SKM-1 (cell line): ENCODE results near the gene PIAS2.
"Not testable (repeated sequence)": the region's sequence is repeated elsewhere in the genome, so short reads cannot be mapped to it uniquely, and the experiment has no call there.

Experiments used
- DNase-seq: peaks from one replicate; lab custom pipeline; 2025; ENCODE audit not compliant: unreplicated experiment; lab: John Stamatoyannopoulos, UW

The PIAS2 gene, protein sequence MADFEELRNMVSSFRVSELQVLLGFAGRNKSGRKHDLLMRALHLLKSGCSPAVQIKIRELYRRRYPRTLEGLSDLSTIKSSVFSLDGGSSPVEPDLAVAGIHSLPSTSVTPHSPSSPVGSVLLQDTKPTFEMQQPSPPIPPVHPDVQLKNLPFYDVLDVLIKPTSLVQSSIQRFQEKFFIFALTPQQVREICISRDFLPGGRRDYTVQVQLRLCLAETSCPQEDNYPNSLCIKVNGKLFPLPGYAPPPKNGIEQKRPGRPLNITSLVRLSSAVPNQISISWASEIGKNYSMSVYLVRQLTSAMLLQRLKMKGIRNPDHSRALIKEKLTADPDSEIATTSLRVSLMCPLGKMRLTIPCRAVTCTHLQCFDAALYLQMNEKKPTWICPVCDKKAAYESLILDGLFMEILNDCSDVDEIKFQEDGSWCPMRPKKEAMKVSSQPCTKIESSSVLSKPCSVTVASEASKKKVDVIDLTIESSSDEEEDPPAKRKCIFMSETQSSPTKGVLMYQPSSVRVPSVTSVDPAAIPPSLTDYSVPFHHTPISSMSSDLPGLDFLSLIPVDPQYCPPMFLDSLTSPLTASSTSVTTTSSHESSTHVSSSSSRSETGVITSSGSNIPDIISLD

DNA sequence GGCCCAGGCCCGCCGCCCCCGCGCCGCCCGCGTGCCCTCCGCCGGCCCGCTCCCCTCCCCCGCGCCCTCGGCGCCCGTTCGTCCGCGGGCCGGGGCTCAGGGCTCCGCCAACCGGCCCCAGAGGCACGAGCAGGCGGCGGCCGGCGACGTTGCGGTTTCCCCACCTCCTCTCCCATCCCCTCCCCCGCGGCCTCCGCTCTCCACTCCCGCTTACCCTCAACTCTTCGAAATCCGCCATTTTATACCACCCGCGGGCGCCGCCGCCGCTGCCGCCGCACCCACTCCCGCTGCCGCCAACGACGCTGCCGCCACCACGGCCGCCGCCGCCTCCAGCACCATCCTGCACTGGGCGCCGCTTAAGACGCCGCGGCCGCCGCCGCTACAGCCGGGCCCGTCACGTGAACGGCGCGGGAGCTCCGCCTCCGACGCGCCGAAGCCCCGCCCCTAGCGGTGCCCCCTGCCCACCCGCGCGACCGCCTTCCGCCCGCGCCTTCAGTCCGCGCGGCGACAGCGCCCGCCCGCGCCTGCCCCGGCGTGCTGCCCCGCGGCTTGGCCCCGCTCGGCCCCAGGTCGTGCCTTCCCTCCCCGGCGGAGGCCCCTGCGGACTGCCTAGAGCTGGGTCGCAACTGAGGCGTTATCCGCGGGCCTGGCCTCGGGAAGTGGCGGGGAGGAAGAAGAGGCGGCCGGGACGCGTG, at the start of gene PIAS2, which contains the start of gene KATNAL2:
Gene PIAS2 (minus strand): TSS at position 400 of the 695 bp plus-strand sequence. CDS start 162 bp downstream, at position 238.
Gene KATNAL2 (plus strand): TSS at position 495 of the 695 bp plus-strand sequence. CDS start 29,271 bp downstream, outside the sequence.
- DNase-seq: no peak

DNA sequence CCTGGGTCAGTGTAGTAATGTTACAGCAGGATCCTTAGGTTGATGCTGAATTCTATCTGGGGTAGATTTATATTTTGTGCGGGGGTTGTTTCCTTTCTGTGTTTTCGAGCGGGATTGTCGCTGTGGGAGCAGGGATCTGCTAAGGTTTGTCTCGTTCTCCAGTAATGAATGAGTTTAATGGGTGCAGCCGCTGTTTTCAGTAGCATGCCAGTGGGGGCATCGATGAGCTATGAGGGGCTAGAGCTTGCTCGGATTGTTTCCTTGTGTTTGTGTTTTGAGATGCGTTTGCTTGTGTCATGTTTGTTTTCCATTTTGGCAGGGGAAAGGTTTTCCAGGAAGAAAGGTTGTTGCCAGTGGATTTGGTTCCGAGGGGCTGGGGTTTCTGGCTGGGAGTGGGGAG, 49.0 kb upstream of the PIAS2 start:
- not testable (repeated sequence) for DNase-seq

DNA sequence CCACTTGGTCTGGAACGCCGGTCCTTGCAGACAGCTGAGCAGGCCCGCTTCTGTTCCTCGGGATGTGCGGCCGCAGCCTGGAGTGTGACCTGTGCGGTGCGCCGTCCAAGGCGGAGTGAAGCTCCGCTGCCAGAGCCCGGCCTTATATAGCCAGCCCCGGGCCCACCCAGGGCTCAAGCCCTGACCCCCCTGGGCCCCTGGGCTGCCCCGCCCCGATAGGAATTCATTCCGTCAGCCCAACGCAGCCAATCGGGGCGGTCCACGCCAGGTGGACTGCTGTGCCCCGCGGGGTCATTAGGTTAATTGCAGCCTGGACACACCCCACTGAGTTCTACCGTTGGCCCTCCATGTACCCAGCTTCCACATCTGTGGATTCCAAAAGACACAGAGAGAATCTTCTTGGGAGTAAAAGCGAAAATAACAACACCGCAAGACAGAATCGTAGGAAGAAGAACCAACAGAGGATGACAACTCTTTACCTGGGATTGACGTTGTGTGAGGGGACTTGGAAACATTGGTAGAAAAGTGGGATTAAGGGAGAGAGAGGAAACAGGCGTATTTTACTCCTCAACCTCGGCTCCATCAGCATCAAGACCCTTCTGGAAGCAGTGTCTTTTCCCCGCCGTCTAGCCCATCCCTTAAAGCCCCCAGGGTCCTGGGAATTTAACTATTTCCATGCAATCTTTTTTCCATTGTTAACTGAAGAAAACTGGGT, 47.4 kb upstream of the PIAS2 start:
- not testable (repeated sequence) for DNase-seq

DNA sequence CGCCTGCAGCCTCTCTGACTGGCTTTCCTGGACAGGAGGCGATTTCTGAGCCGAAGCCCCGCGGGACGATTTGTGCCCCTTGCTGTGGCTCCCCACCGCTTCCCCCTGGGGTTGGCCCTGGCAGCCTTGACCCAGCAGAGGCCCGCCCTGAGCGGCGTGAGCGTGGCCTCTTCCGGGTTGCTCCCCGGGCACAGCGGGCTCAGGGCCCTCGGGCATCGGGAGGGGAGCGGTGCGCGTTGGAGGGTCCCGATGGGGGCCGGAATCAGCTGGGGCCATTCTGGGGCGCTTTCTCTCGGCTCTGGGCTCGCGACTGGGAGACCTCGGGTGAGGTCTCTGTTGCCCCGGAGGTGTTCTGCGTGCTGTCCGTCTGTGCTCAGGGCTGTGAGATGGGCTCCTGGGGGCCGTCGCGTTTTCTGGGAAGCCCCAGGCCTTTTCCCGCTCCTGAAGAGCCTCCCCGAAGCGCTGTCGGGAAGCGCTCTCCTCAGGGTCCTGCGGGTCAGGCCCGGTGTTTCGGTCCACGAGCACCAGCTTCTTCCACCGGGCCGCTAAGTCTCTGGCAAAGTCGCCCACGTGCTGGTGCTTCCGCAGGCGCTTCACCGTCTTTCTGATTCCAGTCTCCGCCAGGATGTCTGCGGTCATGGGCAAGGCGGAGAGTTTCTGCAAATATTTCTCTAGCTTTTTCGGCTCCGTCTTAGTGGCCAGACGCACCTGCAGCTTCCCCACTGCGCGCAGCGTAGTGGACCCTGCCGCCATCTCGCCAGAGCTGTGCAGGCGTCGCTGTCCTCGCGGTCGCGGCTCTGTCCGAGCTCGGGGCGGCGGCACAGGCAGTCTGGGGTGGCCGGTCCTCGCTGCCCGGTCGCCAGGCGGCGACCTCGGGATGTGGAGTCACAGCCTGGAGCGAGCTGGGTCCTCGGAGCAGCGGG, 46.6 kb upstream of the PIAS2 start:
- not testable (repeated sequence) for DNase-seq

DNA sequence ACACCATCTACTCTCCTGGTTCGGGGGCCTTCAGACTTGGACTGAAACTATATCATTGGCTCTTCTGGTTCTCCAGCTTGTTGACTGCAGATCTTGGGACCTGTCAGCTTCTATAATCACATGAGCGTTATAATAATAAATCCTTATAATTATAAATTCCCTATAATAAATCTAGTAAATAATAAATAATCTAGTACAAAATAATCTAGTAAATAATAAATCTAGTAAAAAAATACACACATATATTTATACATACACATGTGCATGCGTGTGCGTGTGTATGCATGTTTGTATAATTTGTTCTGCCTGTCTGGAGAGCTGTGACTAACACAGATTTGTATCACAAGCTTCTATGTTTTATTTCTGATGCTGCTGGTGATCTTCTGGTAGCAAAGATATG, 40.9 kb upstream of the PIAS2 start:
- DNase-seq: no peak

DNA sequence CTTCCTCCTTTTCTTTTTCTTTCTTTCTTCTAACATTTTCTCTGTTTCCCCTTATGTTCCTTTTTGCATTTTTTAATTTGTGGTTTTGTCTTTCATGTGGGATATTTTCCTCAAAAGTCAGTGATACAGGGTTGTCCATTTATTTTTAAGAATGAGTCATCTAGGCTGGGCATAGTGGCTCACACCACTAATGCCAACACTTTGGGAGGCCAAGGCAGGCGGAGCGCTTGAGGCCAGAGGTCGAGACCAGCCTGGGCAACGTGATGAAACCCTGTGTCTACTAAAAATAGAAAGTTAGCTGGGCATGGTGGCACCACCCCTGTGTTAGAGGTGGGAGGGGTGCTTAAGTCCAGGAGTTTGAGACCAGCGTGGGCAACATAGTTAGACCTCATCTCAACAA, 35.9 kb upstream of the PIAS2 start:
- no peak for DNase-seq

DNA sequence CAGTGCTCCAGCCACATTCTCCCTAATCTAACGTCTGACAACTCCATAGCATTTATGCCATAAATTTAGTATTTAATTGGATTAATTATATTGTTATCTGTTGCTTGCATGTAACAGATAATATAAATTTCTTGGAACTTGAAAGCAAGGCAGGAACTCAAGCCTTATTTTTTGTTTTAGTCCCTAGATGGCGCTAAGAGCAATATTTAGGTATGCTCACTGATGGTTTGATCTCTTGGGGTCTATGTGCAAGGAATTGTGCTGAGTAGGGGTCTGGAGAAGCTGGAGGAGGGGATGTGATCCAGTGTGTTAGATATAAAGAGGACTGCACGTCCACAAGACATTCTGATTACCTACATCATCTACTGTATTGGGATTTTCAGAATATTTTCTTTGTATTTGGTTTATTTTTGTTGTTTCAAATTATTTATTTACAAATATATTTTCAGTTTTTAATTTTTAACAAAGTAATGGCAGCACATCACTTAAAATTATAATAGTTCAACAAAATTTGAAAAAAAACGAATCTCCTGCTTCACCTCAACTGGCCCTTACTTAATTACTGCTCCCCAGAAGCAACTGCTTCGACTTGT, 32.9 kb upstream of the PIAS2 start:
- DNase-seq: no peak

DNA sequence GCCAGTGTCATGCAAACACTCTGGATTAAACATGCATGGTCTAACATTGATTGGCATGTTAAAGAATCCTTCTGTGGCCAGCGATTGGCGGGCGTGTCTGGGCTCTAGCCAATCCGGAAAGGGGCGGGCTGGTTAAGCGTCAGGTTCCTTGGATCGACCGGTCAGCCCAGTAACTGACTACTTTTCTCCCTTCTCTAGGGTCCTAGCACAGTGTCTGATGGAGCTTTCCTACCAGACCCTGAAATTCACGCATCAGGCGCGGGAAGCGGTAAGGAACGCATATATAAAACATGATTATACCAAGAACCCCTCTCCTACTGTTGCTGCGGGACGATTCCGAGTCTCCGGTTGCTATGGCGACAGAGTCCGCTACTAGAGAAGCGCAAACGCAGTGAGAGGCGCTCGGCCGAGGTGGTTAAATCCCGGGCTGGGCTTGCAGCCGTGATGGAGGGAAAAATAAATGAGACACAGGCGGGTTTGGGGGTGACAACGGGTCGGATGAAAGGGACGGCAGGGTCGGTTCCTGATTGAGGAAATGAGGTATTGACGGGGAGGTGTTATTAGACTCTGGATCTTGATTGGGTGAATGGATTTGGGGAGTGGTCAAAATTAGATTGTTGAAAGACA, 29.5 kb upstream of the PIAS2 start:
- no peak for DNase-seq

DNA sequence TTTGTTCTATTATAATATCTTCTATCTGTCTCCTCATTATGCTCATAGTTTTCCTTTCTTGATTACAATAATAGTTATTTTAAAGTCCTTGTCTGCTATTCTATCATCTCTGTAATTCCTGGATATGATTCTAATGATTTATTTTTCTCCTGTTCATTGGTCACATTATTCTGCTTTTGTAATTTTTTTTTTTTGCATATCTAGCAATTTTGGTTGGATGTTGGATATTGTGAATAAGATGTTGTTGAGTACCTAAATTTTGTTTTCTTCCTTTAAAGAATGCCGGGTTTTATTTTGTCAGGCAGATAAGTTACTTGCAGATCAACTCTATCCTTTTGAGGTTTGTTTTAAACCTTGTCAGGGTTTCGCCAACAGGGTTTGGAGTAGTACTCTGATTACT, 25.3 kb upstream of the PIAS2 start:
- no peak for DNase-seq

DNA sequence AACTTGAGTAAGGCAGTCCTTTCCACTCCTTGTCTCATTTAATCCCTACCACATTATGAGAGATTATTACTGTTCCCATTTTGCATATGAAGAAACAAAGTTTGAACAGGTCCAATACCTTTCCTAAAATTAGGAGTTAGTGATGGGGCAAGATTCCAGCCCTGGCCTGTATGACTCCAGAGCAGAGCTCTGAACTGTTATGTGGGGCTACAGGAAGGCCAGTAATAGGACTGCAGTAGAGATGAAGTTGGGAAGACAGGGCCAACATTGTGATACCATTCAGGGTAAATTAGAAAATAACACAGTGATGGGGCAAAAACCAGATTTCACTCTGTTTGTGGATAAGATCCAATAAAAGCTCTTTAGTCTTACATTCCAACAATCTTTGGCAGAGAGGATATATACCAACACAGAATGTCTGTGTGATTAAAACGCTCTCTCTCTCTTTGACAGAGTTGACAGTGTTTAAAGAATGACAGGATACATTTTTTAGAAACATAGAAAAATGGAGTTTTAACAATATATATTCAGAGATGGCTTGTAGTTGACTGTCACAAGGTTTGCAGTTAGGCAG, 22.8 kb upstream of the PIAS2 start:
- DNase-seq: no peak

DNA sequence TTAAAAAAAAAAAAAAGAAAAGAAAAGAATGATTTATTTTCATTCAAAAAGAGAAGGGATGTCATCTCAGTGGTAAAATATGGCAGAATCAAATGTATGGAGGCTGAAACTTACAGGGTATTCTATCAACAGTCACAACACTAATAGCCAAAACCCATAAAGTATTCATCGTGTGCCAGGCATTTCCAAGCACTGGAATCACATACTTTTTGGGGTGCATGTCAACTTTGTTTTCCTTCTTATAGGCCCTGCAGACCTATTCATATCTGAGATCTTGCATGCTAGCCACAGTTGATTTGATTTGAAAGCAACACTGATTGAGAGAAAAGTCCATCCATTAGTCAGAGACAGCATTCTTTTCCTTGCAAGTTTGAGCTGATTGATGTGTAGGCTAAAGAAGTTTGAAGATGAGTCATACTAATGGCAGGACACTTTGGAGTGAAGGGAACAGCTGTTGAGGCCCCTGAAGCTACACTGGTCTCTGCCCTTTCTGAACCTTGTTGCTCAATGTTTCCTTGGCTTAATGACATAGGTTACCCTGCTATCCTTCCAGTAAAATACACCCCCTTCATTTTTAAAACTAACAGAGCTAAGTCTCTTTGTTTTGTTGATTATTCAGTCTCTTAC, 22.1 kb upstream of the PIAS2 start:
- DNase-seq: no peak

DNA sequence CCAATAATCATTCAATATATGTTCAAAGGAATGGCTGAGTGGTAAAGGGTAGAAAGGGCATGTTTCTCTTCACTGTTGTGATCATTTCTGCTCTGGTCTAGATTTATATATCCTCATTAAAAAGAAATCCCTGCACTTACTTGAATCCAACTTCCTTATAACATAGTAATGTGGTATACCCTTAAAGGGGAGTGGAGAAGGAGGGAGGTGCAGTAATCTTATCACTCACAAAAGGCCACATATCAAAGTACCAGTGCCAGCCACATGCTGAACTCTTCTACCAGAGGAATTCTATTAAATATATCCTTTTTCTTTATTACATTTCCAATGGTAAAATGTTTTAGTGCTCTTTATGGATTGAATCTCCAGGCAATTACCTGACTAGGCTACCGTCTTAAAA, 3.3 kb upstream of the PIAS2 start:
- no peak for DNase-seq

DNA sequence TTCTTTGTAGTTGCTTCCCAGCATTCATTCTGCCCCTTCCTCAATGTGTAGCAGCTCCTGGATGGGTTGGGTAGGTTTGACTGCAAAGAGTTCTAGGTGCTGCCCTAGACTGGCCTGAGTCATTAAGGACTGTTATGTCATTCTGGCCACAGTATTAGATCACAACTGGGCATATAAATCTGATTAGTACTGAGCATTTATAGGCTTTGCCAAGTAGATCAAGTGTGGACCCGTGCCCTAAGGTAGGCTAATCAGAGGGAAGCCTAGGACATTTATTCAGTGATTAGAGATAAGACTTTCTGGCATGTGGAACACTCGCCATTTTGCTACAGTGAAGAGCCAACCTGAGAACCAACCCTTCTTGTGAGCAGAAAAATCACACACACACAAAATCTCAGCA, 2.8 kb upstream of the PIAS2 start:
- DNase-seq: no peak

DNA sequence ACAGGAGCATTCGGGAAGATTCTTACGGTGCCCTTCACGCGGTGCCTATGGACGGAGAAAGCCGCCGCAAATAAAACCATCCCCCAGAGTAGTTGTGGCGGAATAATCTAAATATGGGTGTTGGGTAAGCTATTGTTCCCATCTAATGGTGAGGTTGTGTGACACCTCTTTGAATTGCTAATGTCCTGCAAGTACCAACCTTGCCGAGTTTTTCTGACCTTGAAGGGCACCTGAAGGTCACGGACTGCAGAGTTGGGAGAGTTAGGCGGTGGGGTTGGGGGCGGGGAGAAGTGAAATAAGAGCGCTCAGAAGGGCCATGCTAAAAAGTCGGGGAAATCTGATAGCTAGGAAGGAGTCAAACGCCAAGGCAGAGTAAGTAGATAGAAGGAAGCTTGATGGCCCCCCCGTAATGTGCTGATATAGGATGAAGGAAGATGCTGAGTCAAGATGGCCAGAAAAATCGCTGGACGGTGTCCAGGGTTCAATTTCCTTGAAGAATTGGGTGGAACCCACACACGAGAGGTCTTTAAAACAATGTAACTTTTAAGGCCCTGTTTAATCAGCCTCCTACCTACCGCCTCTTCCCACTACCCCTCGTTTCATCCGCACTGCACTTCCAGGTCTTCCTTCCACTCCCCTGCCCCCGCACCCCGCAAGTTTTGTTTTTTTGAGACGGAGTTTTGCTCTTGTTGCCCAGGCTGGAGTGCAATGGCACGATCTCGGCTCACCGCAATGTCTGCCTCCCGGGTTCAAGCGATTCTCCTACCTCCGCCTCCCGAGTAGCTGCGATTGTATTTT, 695 bp upstream of the PIAS2 start:
- DNase-seq: no peak

DNA sequence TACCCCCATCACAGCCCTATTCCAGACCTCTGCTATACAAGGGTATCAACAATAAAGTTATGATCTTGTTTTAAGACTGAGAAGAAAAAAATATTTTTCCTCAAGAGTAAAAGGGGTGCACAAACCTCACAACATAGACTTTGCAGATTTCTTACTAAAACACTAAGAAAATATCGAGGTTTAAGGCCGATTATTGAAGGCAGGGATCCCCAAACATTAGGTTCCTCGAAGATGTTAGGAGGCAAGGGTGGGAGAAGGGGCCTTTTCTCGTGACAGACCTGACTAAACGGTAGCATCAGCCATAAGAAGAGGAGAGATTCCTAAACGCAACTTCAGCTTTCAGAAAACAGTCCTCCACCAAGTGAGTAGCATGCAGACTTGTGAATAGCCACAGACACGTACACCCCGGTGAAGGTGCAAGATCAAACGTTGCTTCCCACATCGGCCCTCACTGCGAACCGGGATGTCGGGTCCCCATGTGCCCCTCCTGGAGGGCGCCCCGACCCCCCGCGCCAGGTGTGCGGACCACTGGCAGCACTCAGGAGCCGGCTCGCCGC, 678 bp downstream of the PIAS2 start:
- no peak for DNase-seq

DNA sequence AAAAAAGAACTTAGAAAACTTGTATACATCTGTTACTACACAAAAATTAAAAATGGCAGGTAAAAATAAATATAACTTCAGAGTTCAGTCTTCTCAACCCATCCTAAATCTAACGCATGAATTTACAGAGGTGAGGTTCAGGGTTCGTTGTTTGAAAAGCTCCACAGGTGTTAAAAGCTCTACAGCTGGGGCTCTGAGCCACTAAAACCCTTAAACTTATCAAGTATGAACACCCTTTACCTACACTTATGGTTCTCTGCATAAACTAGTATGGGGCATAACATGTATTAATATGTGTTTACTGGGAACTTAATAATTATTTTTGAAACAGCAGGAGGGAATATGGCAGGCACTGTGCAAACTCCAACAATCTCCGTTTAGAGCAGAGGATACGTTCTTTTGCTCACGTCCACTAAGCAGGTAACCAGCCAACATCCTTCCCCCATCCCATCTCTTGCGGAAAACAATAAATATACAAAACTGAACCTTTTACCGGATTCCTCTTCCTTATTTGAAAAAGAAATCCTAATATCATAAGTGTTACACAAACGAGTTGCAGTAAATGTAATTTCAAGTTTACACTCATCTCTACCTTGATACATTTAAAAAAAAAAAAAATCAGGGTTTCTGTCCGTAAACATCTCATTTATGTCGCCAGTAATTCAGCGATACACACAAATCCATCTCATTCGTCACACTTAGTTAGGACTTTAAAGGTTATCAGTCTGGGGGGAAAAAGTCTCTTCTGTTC, 1.3 kb downstream of the PIAS2 start:
- no peak for DNase-seq

DNA sequence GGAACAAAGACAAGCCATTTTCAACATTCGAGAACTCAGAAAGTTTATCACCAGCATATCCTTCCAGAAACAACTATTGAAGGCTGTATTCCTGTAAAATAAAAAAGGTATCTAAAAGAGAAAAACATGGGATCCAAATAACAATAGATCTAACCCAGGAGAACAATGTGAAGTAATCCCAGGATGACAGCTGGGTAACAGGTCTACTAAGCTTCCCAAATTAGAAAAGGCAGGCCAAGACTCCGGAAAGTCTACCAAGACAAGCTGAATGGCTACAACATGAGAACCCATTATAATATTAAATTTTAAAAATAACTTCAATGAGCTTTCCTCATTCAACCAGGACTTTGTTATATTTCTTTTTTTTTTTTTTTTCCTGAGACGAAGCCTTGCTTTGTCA, 6.5 kb downstream of the PIAS2 start:
- DNase-seq: no peak
